Measurements from ENCODE around the gene COL1A2.
A peak's percentile ranks its signal among the peaks of the same experiment; 100 is the strongest.

Gene COL1A2

GRCh38 chr7:94434042-94434441, 39.3 kb downstream of the COL1A2 start:
- DNase-seq (ENCODE audit: low read depth) = no peak

GRCh38 chr7:94436018-94436604, 41.4 kb downstream of the COL1A2 start:
- peak; percentile 38 for DNase-seq (ENCODE audit: low read depth)

DNA sequence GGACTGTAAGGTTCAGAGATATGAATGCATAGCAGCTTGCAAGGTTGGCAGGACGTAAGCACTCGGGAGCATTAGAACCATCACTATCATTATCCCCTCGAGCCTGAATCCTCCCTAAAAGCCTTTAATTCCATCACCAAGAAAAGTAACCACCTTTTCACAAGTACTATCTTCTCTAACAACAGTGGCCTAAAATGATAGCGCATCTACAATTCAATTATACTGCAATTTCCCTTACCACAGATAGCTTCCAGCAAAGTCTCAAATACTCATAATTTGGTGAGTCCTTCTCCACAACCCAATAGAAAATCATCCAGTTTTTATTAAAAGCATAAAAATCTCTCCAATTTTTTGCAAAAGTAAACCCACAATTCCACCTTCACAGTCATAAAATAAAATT, 42.0 kb downstream of the COL1A2 start:
- DNase-seq (ENCODE audit: low read depth) = no peak

DNA sequence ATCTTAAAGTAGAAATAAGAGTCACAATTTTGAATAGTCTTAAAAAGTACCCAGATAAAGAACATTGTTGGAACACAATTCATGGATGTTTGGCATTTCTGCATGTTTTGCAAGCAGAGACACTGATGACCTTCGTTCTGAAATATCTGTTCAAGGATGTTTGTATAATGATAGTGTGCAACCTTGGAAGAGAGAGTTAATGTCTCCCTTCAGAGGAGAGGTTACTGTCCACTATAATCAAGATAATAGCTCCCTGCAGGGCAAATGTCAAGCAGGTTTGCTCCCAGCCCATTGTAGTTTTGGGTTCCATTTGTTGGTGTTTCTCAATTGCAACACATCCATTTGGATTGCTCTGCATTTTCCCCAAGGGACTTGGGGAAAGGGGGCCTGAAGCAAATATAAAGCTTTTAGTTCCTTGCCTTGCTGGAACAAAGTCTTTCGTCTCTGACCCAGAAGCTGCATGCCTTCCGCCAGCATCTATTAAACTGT, 45.2 kb downstream of the COL1A2 start:
- DNase-seq (ENCODE audit: low read depth) = no peak

- DNase-seq (ENCODE audit: low read depth) = no peak
Measured at GRCh38 chr7:94440451-94441039, 45.9 kb downstream of the COL1A2 start.

- DNase-seq (ENCODE audit: low read depth) = no peak
Measured at GRCh38 chr7:94441138-94441537, 46.4 kb downstream of the COL1A2 start.

DNA sequence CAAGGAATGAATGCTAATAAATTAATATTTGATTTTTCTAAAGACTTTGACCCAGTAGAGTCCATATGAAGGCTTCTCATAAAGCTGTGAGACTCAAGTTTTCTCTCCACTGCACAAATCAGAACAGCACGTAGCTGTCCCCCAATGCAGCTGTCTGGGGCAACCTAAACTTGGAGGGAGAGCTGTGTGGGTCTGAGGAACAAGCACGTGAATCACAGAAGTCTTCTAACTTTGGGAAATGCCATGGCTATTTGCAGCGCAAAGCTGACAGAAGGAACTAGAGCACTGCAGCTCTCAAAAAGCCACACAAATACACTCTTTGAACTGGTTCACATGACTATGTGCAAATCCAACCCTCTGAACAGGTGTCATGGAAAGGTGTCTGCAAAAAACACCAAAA, 47.9 kb downstream of the COL1A2 start:
- DNase-seq (ENCODE audit: low read depth) = no peak

DNA sequence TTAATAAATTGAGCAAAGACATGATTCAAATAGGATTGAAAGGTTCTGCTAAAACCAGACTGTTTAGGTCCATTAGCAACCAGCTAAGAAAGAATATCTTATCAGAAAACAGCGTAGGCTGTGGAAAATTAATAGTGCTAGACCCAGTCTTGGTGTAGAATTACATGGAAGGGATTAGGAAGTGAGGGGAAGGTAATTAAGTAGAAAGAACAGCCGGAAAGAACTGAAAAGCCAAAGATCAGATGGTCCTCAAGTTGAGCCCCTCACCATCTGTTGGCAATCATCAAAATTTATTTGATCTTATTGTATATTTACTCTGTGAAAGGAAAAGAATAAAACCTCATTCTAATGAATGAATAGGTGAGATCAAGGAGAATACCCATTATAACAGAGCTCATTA, 50.1 kb downstream of the COL1A2 start:
- DNase-seq (ENCODE audit: low read depth) = no peak

GRCh38 chr7:94445696-94446194, 51.0 kb downstream of the COL1A2 start:
- DNase-seq (ENCODE audit: low read depth) = no peak

DNA sequence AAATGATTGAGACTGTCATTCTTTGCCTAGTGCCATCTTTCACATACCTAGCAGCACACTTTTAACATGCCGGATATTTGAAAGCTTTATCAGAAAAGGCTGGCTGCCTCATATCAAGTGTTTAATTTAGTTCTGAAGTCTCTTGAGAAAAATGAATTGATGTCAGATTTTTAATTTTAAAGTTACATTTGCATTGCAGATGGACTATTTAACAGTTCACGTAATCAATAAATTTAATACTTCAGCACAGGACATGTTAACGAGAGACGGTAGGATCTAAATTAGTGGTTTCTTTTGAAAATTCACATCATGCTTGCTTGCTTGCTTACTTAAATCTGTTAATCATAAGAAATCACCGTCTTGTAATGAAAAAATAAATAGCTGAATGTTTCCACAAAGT, 51.6 kb downstream of the COL1A2 start:
- DNase-seq (ENCODE audit: low read depth) = no peak

DNA sequence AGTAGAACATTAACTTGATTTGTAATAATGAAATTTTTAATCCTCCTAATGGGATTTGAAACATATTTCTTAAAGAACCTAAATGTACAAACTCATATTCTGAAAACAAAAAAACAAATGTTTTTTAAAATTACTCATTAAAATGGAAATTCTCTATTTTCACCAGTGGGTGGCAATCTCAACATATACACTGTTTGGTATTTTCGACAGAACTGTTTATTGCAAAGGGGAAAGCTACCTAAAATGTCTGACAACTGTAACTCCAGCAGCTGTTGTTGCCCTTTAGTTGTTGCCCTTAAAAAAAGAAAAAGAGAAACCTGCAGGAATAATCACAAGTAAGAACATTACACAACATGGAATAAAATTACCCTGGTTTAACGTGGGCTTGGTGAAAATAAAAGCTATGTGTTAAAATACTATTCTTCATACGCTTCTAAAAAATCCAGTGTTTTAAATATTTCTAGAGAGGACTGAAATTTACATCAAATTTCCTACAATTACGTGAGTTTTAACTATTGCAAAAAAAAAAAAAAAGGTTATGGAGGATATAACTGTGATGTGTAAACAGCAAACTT, 54.5 kb downstream of the COL1A2 start:
- DNase-seq (ENCODE audit: low read depth) = no peak

GRCh38 chr7:94450044-94450697, 55.5 kb downstream of the COL1A2 start:
- no peak for DNase-seq (ENCODE audit: low read depth)

GRCh38 chr7:94451187-94451586, 56.5 kb downstream of the COL1A2 start:
- DNase-seq (ENCODE audit: low read depth) = no peak

DNA sequence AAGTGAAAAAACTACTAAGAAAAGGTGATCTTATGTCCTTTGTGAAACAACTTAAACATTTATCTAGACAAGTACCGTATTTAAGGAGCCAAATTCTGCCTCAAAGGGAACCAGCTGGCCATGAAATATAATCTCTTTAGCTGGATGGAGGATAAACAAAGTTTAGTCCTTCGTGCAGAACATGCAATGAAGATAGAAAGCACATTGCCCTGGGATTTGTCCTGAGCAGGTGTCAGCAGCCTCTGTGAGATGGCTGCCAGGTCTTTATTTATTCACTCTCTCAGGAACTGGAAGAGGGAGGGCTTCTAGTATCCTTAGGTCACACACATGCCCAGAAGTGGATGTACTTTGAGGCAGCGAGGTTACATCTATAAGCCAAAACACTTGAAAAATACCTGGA, 57.5 kb downstream of the COL1A2 start:
- DNase-seq (ENCODE audit: low read depth) = no peak

GRCh38 chr7:94453898-94454297, 59.2 kb downstream of the COL1A2 start:
- no peak for DNase-seq (ENCODE audit: low read depth)

GRCh38 chr7:94458041-94458440, 63.3 kb downstream of the COL1A2 start:
- DNase-seq (ENCODE audit: low read depth) = no peak

- no peak for DNase-seq (ENCODE audit: low read depth)
Measured at GRCh38 chr7:94466516-94466915, 71.8 kb downstream of the COL1A2 start.

DNA sequence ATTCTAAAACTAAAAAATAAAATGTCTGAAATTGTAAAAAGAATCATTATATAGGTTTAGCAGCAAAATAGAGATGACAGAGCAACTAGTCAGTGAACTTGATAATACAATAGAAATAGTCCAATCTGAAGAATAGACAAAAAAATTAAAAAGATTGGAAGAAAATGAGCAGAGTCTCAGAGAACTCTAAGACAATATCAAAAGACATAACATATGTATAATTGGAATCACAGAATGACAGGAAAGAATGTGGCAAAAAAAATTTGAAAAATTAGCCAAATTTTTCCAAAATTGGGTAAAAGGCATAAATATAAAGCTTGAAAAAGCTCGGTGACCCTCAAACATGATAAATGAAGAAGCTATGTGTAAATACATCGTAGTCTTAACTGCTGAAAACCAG, 76.9 kb downstream of the COL1A2 start:
- DNase-seq (ENCODE audit: low read depth) = no peak

GRCh38 chr7:94472608-94473007, 77.9 kb downstream of the COL1A2 start:
- DNase-seq (ENCODE audit: low read depth) = no peak

- no peak for DNase-seq (ENCODE audit: low read depth)
Measured at GRCh38 chr7:94476251-94476840, 81.7 kb downstream of the COL1A2 start.

GRCh38 chr7:94477878-94478277, 83.2 kb downstream of the COL1A2 start:
- DNase-seq (ENCODE audit: low read depth) = no peak

- no peak for DNase-seq (ENCODE audit: low read depth)
Measured at GRCh38 chr7:94478648-94479214, 84.0 kb downstream of the COL1A2 start.

Measured in HS-5 (cell line).